IPS DF 4.7 (cell line): ENCODE measurements around the gene GPD1.

Experiments used
- DNase-seq: peaks from one replicate; pipeline ENCODE4 v3.0.0-alpha.2; 2013; ENCODE audit warnings: low spot score; ENCODE audit errors: extremely low read depth

The GPD1 gene

GRCh38 chr12:50099302-50100008, 4.4 kb upstream of the GPD1 start:
- no peak for DNase-seq

DNA sequence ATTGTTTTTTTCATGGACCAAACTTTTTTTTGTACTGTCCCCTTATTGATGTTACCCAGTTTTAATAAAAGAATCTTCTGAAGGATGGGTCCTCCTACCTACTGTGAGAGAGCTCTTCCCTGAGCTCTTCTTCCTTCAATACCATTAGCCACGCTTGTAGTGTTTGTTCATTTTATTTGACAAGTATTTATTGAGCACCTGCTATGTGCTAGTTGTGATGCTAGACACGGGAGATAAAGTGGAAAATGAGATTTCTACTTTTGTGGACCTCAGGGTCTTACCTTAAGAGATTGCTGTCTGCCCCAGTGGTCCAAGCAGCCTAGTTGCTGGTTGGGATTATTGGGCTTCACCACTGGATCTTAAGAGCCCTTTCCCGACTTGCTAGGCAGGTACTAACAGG, 3.2 kb upstream of the GPD1 start:
- DNase-seq, result no peak

DNA sequence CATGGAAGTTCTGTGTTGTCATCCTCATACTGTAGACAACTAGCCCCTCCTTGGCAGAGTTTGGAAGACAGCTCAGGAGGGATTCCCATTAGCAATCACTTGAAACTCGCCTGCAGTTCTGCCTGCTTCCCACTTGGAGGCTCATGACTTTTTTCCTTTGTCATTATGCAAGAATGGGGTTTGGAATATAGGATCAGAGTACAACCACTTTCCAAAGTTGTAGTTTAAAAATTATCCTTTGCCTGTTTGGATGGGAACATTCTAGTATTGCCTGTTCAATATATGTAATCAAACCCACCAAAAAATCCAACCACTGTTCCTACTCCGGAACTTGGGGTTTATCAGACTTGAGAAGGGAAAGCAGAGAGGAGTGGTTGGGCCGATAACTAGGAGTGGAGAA, 2.1 kb upstream of the GPD1 start:
- no peak for DNase-seq

DNA sequence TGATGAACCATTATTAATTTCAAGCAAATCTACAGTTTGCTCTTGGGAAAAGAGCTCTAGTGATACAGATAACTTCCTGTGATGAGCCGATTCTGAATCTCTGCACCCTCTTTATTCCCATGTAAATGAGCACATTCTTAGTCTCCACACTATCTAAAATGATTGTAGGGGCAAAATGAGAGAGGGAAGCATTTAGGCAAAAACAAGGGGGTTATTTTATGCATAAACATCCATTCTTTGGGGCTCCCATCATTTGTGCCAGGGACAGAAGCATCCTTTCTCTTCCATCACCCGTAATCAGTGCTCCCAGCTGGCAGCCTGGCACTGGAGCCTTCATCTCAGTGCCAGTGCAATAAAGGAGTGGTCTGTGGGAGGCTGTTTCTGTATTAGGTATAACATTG, 1.7 kb upstream of the GPD1 start:
- no peak for DNase-seq

DNA sequence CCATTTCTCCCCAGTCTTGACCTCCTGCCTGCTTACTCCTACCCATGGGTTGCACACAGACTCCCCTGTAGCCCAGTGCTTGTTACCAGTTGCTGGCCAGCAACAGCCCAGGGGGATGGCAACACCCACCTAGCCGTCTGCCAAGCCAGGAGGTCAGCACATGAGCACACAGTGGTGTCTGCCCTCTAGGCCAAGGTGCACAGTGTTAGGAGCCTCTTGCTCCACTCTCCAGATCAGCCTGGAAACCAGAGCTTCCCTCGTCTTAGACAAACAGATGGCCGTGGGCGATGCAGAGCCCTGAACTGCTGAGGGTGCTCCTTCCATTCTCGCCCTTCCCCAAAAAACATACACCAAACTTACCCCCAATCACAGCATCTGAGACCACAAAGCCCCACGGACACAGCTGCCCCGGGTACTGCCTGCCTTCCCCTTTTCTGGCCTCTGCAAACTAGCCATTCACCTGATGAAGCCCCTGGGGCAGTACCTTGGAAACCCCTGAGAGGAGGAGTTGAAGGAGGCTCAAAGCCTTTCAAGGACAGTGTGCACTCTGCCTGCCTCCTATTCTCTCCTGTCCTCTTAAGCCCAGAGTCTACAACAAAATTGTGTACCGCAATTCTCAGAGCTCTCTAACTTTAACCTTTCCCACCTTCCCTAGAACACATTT, 1.0 kb upstream of the GPD1 start:
- DNase-seq, result no peak

GRCh38 chr12:50103351-50103750, 457 bp upstream of the GPD1 start:
- DNase-seq, result no peak

- DNase-seq, result no peak
These were observed 884 bp downstream of the GPD1 start for GRCh38 chr12:50104417-50105366.

- no peak for DNase-seq
These were observed 2.2 kb downstream of the GPD1 start for GRCh38 chr12:50105913-50106450.

GRCh38 chr12:50106907-50107306, 3.1 kb downstream of the GPD1 start:
- DNase-seq, result no peak

GRCh38 chr12:50107416-50108268, 3.8 kb downstream of the GPD1 start:
- no peak for DNase-seq

- no peak for DNase-seq
These were observed 5.5 kb downstream of the GPD1 start for GRCh38 chr12:50109319-50109718.

GRCh38 chr12:50110127-50110761, 6.4 kb downstream of the GPD1 start:
- no peak for DNase-seq

DNA sequence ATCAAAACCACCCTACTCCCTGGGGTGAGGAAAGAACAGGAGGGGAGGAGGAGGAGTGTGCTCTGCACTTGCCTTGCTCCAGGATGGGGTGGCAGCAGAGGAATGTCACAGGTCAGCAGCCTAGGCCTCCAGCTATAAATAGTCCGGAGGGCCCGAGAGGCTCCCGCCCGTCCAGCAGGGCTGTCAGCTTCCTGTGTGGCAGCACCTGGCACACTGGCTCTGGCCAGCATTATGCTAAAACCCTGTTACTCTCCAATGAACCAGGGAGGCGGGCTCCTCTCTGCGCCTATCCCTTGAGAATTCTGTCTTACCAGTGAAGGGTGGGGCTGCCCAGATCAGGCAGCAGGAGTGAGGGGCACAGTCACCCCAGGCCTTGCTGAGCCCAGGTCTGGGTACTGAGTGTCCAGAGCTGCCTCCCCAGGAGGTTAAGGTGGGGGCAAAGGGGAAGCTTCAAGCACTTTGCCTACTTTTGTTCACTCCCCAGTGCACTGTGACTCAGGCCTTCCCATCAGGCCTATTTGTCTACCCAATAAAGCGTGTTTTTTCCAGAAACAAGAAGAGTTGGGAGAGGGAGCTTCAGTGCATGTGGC, 7.0 kb downstream of the GPD1 start:
- no peak for DNase-seq

DNA sequence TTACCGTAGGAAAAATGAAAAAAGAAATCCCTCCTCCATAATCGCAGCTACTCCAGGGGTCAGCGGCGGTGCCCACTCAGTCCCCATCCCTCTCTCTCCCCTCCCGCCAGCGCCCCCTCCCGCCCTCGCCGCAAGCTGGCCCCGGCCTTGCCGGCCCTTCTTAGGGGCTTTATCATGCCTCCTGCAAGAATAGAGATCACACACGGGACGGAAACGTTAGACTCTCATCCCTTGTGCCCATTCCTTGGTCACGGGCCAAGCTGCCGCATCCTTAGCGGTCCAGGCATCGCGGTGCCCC, 7.5 kb downstream of the GPD1 start:
- no peak for DNase-seq

- DNase-seq, result peak; percentile 98
These were observed 8.1 kb downstream of the GPD1 start, which contains the start of gene COX14 for GRCh38 chr12:50111693-50112455. Gene COX14, plus strand, starts transcription at chr12:50112236. Its CDS starts 7,808 bp downstream, at chr12:50120044.

DNA sequence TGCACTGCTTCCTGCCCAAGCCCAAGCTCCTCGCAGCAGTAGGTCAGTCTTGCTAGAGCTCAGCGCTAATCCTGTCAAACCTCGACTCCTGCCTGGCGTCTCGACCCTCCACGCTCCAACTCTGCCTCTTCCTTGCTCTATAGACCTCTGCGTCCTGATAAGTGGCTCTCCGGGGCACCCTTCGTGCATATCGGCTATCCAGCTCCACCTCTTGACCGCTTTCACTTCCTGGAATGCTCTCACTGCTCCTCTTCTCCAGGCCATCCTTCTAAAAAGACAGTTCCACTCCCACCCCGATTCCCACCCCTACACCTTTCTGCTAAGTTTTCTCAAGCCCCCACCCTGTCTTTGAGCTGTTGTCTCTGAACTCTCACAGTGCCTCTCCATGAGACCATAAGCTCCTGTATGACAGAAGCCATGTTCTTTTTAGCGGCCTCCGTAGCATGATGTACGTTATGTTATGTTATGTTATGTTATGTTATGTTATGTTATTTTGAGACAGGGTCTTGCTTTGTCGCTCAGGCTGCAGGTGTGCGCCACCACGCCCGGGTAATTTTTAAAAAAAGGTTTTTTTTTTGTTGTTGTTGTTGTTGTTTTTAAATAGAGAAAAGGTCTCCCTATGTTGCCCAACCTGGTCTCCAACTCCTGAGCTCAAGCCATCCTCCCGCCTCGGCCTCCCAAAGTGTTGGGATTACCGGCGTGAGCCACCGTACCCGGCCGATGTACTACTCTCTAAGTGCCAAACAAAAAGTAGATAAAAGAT, 8.8 kb downstream of the GPD1 start:
- no peak for DNase-seq

- no peak for DNase-seq
These were observed 13.3 kb downstream of the GPD1 start for GRCh38 chr12:50117057-50117622.

- DNase-seq, result no peak
These were observed 15.6 kb downstream of the GPD1 start for GRCh38 chr12:50119387-50119786.
